Kidney glomerular epithelial cell (primary cell): Measurements from ENCODE around the gene MRPL54.
"Not testable (repeated sequence)": the region's sequence is repeated elsewhere in the genome, so short reads cannot be mapped to it uniquely, and the experiment has no call there.

Experiments used
- DNase-seq: peaks from one replicate; lab custom pipeline; 2025; lab: John Stamatoyannopoulos, UW

Gene MRPL54

GRCh38 chr19:3810708-3811355 lies 48.4 kb downstream of the MRPL54 start:
- DNase-seq = no peak

GRCh38 chr19:3813473-3814392 lies 51.3 kb downstream of the MRPL54 start:
- no peak for DNase-seq

GRCh38 chr19:3814648-3815047 lies 52.2 kb downstream of the MRPL54 start:
- no peak for DNase-seq

- DNase-seq = not testable (repeated sequence)
Measured at GRCh38 chr19:3816148-3816547, 53.7 kb downstream of the MRPL54 start.

- DNase-seq = no peak
Measured at GRCh38 chr19:3816566-3817218, 54.2 kb downstream of the MRPL54 start.
